Ishikawa (cell line): ENCODE measurements around the gene GNG7.

Source experiments
- CEBPB ChIP-seq: IDR thresholded peaks from 2 replicates; pipeline ENCODE4 v1.6.1; 2012
- EGR1 ChIP-seq: IDR thresholded peaks from 2 replicates; pipeline ENCODE4 v1.6.1; 2012
- EP300 ChIP-seq: IDR thresholded peaks from 2 replicates; pipeline ENCODE4 v1.6.1; 2012; ENCODE audit warnings: borderline replicate concordance
- MAX ChIP-seq: IDR thresholded peaks from 2 replicates; pipeline ENCODE4 v1.6.1; 2012
- NFIC ChIP-seq: IDR thresholded peaks from 2 replicates; pipeline ENCODE4 v1.6.1; 2012
- RAD21 ChIP-seq: IDR thresholded peaks from 2 replicates; pipeline ENCODE4 v1.6.1; 2012; ENCODE audit warnings: low read depth
- REST ChIP-seq: IDR thresholded peaks from 2 replicates; pipeline ENCODE4 v1.6.1; 2012; ENCODE audit warnings: low read depth, mild to moderate bottlenecking
- TAF1 ChIP-seq: IDR thresholded peaks from 2 replicates; pipeline ENCODE4 v1.6.1; 2012; ENCODE audit warnings: low read depth, mild to moderate bottlenecking

GRCh38 chr19:2477732-2478191 lies 224.7 kb downstream of the GNG7 start:
- TF ChIP-seq EP300 (no peak), RAD21 (no peak), MAX (no peak), CEBPB (no peak), REST (no peak), EGR1 (no peak), NFIC (no peak), TAF1 (no peak)
